Left forelimb (tissue), 1 donor: ENCODE results near the gene IGSF21.

Experiments used
- DNase-seq: peaks from one replicate; pipeline ENCODE4 v3.0.0-alpha.2; 2018; ENCODE audit warnings: low spot score

Gene IGSF21

DNA sequence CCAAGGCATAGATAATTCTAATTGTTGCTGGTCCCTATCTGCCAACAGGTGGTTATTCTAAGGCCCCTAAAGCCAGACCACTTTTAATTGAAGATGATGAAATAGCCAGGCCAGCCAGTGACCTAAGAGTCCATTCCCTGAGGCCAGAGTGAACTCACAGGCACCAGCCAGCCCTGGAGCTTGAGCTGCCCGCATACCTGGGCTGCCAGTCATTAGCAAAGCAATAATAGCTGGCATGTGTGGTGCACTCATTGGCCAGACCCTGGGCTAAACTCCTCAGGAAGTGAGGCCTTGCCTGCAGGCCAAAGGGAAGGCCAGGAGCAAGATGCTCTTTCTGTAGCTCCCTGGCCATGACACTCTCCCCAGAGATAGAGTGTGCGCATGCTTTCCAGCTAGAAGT is 192.8 kb downstream of the IGSF21 start:
- DNase-seq = no peak

DNA sequence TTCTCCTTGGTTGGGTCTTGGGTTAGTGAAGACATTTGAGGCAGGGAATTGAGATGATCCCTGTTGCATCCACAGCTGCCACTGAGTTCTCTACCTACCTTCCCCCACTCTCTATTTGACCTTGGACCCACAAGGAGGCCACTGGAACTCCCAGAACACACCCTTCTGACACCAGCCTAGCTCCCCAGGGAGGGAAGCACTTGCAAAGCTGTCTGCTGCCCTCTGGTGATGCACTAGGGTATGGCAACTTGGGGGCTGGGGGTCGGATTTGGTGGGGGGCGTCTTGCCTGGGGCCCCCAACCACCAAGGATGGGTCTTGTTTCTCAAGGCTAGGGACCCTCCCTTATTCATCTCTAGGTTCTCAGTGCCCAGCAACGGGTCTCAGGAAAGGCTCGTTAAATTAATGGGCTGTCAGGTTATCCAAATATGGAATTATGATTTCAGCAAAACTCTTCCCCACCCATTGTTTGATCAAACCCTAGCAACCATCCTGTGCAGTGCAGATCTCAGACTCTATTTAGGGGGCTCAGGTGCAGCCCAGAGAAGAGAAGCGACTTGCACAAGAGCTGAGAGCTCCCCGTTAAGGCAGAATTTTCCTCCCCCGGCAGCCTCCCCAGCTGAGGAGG is 195.3 kb downstream of the IGSF21 start:
- DNase-seq = no peak

DNA sequence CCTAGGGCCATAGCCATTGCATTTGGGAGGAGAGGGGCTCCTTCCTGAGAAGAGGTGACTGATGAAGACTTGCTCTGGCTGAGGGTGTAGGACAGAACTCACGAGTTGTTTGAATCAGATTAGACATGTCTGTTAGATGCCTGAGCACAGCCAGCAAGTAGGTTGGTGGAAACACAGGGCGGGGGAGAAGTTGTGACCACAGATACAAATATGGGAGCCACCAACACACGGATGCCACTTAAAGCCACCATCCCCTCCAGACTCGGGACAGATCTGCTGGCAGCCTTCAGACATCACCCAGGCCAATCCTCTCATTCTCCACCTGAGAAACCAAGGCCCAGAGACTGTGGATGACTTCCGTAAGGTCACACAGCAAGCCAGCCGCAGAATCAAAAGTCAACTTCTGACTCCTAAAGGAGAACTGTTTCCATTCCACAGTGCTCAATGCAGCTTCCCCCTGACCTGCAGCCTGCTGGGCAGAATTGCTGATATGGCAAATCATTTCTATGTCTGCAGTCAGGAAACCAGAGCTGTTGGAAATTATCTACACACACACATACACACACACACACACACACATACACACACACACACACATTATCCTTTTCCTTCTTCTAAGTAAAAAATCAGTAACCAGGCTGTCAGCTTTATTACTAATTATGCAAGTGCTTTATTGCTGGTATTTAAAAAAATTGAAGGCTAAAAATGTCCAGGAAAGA is 196.7 kb downstream of the IGSF21 start:
- DNase-seq = no peak

DNA sequence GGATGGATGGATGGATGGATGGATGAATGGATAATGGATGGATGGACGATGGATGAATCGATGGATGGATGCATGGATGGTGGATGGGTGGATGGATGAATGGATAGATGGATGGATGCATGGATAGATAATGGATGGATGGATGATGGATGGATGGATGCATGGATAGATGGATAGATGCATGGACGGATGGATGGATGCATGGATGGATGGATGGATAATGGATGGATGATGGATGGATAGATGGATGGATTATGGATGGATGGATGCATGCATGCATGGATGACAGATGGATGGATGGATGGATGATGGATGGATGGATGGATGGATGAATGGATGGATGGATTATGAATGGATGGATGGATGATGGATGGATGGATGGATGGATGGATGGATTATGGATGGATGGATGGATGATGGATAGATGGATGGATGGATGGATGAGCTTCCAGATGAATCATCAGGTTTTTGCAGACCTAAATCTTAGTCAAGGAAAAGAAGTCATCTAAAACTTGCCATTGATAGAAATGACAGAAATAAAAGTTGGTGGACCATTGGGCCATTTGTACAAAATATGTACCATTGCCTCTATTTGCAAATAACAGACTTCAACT is 197.7 kb downstream of the IGSF21 start:
- no peak for DNase-seq

DNA sequence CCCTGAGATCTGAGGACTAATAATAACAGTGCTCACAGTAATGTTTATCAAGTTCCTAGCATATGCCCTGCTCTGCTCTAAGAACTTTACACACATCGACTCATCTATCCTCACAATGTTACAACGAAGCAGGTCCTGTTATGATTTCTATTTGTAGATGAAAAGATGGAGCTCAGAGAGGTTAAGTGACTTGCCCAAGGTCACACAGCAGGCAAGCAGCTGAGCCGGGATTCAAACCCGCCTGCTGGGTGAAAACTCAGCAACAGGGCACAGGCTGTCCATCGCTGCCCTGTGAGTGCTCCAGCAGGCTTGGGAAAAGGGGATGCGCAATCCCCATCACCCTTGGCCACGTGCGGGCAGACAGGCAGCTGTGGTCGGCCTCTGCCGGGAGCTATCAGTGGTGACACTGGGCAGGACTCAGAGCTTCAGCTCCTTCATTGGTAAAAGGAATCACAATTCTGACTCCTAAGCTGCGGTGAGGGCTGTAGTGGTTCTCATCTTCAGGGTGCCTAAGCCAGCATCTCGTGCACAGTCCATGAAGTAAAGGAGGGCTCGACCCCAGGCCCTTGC is 199.8 kb downstream of the IGSF21 start:
- DNase-seq = no peak

DNA sequence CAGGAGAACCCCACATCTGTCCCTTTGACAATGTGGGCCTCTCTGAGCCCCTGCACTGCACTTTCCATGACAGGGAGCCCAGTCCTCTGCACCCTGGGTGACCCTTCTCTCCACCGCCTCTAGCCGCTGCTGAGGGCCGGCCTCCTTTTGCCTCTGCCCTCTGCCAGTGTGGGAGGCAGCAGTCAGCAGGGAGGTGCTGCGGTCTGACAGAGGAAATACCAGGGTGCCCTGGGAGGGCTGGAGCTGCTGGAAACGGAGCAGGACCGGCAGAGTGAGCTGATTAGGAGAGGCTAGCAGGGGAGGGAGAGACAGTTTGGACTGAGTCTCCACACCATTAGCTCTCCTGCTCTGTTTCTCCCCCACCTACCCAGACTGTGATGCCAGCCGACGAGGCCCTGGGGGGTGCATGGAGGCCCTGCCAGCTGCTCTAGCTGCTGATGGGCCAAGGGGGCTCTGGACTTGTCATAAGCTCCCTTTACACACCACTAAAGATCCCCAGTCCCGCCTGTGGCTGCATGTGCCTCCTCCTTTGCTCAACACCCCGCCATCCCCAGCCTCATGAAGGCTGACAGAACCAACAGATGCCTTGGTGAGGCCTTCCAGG is 202.1 kb downstream of the IGSF21 start:
- no peak for DNase-seq

DNA sequence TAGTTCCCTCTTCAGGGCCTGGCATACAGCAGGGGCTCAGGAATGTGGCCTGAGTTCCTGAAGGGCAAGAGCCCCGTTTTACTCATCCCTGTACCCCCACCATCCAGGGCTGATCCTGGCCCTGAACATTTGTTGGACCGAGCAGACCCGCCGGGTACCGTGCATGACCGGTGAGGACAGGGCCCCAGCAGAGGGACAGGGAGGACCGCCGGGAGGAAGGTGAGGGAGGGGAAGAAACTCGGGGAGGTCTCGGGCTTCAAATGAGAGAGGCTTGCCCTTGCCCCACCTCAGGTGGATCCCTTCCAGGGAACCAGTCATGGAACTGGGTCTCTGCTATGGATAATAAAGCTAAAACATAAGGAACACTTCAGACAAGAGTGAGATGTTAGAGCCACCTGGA is 205.4 kb downstream of the IGSF21 start:
- no peak for DNase-seq

DNA sequence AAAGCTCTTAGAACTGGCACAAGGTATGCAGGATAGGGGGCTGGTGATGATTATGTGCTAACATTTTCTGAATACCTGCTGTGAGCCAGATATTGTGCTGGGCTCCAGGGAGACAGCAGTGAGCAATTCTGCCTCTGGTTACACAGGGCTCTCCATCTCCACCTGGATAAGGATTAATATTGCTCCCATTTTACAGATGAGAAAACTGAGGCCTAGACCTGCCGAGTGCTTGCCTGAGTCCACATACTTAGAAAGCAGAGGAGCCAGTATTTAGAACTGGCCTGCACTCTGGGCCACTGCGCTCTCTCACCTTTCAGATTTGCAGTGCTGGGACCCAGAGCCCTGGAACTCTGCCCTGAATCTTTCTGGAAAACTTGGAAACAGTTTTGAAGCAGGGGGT is 205.9 kb downstream of the IGSF21 start:
- DNase-seq = no peak

DNA sequence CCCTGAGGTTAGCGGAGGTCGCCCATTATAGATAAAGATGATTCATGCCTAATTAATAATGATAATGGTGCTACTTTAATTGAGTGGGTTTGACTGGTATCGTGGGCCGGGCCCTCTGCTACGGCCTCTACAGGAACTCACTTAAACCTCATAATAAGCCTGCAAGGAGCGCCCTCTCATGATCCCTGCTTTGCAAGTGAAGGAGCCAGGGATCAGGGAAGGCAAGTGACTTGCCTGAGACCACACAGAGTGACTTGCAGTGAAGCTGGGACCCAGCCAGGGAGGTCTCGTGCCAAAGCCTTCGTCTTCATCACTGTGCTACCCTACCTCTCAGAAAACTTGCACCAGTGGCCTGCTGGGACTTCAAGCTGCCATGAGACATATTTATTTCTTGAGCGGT is 206.8 kb downstream of the IGSF21 start:
- no peak for DNase-seq

DNA sequence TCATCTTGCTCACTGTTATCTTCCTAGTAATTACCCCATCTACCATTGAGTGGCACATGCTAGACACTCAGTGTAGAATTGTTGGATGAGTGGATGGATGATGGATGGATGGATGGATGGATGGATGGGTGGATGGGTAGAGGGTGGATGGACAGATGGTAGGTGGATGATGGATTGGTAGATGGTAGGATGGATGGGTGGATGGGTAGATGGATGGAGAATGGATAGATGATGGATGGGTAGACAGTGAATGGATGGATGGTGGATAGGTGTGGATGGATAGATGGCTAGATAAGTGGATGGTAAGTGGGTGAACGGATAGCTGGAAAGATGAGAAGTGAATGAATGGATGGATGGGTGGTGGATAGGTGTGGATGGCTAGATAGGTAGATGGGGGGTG is 207.9 kb downstream of the IGSF21 start:
- no peak for DNase-seq

DNA sequence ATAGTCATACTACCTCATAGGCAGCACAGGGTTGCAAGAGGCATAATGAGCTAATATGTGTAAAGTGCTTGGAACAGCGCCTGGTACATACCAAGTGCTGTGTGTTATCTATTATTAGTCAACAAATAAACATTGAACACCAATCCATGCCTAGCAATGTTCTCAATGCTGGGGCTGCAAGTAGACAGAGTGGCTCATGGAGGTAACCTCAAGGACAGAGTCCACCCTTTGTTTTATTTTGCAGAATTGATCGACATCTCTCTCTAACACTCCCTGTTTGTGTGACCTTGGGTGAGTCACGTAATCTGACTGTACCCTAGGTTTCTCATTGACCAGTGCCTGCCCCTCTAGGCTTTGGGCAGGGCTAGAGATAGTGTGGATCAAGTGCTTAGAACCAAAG is 209.2 kb downstream of the IGSF21 start:
- DNase-seq = no peak

DNA sequence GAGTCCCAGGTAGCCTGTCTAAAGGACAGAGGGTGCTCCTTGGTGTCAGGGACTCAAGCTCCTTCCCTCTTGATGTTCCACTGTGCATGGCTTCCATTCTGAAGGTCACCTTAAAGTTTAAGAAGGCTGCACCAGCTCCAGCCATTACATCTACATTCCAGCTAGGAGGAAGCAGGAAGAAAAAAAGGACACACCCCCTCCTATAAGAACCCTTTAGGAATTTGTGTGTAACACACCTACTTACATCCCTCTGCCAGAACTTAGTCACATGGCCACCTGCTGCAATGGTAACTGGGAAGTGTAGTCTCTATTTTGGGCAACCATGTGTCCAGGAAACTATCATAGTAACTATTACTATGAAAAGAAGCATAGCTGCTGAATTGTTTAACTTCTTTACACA is 211.5 kb downstream of the IGSF21 start:
- no peak for DNase-seq

DNA sequence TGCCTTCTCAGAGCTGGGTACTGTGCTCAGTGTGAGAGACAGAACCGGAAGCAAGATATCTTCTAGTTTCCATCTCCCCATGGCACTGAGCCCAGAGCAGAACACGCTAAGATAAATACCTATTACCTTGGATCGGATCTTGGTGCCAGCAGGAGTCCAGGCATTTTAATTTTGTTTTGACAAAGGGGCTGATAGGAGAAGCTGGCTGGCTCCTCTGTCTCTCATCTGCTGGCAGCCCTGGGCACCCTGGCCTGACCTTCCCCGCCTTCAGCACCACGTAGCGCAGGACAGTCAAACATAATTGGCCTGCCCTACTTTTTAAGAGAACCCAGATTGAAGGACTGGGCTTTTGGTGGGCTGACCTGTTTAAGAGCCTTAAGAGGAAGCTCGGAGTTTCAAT is 212.5 kb downstream of the IGSF21 start:
- no peak for DNase-seq

DNA sequence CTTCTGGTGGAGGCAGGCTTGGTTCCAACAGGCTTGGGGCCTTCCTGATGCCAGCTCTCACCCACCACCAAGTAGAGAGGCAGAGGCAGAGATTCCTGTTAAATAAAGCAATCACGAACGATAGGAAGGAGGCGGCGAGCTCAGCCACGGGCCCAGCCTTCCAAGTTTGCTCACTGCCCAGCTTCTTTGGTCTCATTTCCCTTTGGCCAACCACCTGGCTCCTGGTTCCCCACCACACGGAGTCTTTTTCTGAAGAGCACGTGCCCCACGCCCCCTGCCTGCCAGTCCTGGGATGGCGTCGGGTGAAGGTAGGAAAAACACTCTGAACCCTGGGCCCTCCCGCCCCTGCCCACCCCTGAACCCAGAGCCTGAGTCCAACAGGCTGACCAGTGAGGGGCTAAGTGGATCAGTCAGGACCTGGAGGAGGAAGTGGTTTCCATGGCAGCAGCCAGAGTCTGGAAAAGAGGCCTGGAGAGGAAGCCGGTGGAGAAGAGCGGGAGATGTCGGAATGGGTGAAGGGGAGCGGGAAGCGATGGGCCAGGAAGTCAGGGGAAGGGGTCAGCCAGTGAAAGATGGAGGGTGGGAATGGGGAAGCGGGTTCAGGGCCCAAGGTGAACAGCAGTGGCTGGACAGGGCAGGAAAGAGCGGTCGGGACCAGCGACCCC is 214.9 kb downstream of the IGSF21 start:
- no peak for DNase-seq

DNA sequence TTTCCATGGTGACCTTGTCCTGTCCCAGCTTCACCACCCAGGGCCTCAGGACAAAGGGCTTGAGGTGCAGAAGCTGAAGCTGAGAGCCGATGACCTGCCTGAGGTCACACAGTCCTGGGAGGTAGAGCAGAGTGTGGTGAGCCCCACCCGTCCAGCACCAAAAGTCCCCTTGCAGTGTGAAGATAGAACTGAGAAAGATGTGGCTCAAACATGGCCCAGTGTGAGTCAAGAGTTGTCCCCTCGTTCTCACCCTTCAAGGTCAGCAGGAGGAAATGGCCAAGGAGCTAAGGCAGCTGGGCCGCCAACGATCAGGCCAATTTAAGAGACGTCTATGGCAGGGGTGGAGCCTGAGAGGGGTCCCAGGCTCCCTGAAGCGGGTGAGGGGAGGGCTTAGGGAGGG is 215.7 kb downstream of the IGSF21 start:
- DNase-seq = no peak

DNA sequence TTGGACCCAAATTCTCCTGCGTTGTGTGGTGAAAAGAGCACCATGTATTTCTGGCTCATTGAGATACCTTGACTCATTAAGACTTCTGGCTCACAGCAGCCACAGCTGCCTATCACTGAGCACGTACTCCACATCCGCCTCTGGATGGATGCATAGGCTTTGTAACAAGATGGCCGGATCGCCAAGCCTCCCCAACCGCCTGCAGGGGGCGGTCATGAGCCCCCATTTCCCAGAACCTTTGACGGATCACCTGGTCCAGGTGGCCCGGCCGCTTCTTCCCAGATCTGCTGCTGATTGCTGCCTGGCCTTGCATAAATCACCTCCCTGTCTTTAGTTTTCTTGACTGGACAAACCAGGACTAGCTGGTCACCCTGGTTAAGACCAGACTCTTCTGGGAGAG is 216.6 kb downstream of the IGSF21 start:
- no peak for DNase-seq

DNA sequence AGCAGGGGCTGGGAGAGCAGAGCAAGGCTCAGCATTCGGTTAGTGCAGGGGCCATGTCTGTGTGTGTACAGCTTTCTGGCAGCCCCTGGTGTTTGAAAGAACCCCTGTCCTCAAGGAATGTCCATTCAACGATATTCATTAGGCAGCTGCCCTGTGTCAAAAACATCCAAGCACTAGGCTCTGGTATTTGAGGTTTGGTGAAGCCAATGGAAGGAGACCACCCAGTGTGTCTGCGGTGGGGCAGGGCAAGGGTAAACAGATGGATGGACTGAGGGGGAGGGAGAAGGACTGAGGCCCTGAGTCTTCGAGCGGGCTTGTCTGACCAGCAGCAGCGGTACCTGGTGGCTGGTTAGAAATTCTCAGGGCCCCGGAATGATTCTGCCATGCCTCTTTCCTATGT is 217.5 kb downstream of the IGSF21 start:
- no peak for DNase-seq

DNA sequence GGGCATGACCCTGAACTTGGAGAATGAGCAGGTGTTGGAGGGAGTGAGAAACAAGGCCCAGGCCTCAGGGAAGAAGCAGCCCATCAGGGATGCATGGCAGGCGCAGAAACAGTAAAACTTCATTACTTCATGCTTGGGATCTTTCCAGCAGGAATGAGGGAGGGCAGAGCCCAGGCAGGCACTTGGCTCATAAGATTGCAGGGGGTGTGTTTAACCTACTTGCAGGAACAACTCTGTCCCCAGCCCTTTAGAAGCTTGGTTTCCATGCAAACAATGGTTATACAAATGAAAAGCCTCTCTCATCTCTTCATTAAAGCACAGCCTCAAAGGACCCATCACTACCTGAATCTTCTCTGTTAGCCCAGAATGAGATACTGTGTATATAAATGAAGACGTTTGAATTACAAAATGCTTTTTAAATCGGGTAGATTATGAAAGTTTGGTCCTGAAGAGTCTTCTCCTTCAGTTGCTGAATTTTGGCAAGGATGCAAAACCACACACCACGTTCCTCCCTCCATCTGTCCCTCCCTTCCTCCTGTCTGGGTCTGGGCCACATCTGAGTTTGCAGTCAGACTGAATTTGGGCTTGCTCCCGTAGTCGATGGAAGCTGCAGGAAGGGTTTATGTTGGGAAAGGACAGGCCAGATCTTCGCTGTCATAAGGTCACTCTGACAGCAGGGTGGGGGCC is 218.8 kb downstream of the IGSF21 start:
- no peak for DNase-seq

DNA sequence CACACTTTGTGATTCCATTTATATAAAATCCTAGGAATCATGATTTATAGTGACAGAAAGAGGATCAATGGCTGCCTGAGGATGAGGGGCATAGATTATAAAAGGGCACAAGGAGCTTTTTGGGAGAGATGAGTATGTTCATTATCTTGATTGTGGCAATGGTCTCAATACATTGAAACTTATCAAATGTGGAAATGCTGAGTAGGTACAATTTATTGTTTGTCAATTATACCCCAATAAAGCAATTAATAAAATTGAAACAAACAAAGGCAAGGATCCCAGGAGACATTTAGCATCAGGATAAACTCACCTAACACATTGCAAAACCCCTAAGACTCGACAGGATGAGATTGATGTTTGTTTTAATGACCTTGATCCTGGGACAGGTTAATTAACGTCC is 220.1 kb downstream of the IGSF21 start:
- DNase-seq = no peak

DNA sequence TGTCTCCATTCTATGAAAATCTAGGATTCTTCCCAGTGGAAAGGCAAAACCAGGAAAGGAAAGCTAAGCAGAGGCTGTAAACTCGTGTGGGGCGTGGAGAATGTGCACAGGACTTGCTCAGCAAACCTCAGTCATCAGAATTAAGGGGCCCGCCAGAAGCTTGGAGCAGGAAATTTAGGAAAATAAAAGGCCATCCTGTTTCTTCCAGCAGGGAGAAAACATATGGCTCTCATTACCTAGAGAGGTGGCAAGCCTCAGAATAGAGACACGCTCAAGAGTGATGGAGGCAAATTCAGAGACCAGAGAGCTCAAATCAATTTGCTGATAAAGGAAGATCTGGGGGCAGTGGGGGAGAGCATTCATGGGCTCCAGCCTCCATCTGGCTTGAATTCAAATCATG is 221.2 kb downstream of the IGSF21 start:
- DNase-seq = no peak

DNA sequence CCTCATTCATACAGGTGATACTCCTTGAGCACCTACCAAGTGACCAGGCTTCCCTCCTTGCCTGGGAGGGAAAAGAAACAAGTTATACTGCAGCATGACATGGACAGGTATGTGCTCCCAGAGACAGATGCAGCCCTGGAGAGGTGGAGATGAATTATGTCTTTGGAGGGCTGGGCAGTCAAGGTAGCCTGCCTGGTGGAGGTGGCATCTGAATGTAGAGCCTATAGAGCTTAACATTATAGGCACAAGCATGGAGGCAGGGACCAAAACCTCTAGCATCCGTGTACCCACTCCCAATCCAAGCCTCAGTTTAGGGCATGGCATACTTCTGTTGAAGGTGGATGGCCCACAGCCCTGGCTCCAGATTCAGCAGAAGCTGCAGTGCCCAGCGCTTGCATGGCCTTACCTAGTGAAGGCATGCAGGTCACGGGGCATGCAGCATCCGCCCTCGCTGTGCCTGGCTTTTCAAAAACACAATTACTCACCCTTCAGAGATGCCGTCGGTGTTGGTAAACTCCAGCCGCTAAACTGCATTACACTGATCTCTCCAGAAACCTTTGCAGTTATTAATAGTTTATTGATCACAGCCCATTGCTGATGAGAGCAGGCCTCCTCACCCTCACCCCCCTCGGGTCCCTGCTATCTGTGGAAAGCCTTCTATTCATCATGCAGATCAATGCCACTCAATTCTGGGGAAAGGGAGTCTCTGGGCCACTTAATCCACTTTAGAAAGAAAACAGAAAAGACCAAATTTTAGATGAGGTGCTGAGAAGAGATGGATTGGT is 222.1 kb downstream of the IGSF21 start:
- no peak for DNase-seq
